HL-60/S4 treated with retinoic acid at 250 ng/mL for 4 days and 3 days (cell line): ENCODE measurements around the gene KCNJ3.

Experiments used
- in situ Hi-C: fragments of 300-500 bp; cut with MboI; formaldehyde crosslinking; loops from 2 replicates; pipeline ENCODE4 v1.7.0; 2022; ENCODE audit warnings: low sequenced_read_pairs

Gene KCNJ3

GRCh38 chr2:154698296-154698720 lies at the start of gene KCNJ3:
KCNJ3 (plus strand) TSS chr2:154698695; CDS start chr2:154698776, 81 bp downstream.
- in situ Hi-C loops: no loop called here

- in situ Hi-C loops: no loop called here
Measured at GRCh38 chr2:154655499-154655898, 43.0 kb upstream of the KCNJ3 start.

GRCh38 chr2:154658854-154659253 lies 39.6 kb upstream of the KCNJ3 start:
- in situ Hi-C loops: no loop called here

- in situ Hi-C loops: no loop called here
Measured at GRCh38 chr2:154664248-154664647, 34.2 kb upstream of the KCNJ3 start.

GRCh38 chr2:154670083-154670482 lies 28.4 kb upstream of the KCNJ3 start:
- in situ Hi-C loops: no loop called here

- in situ Hi-C loops: no loop called here
Measured at GRCh38 chr2:154673694-154674093, 24.8 kb upstream of the KCNJ3 start.

- in situ Hi-C loops: no loop called here
Measured at GRCh38 chr2:154677401-154677800, 21.1 kb upstream of the KCNJ3 start.

GRCh38 chr2:154681741-154682140 lies 16.8 kb upstream of the KCNJ3 start:
- in situ Hi-C loops: no loop called here

- in situ Hi-C loops: no loop called here
Measured at GRCh38 chr2:154686162-154686561, 12.3 kb upstream of the KCNJ3 start.

- in situ Hi-C loops: no loop called here
Measured at GRCh38 chr2:154688373-154688772, 10.1 kb upstream of the KCNJ3 start.

GRCh38 chr2:154689158-154689557 lies 9.3 kb upstream of the KCNJ3 start:
- in situ Hi-C loops: no loop called here

- in situ Hi-C loops: no loop called here
Measured at GRCh38 chr2:154692927-154693326, 5.6 kb upstream of the KCNJ3 start.

GRCh38 chr2:154693741-154694340 lies 4.7 kb upstream of the KCNJ3 start:
- in situ Hi-C loops: no loop called here

- in situ Hi-C loops: no loop called here
Measured at GRCh38 chr2:154694881-154695280, 3.6 kb upstream of the KCNJ3 start.

- in situ Hi-C loops: no loop called here
Measured at GRCh38 chr2:154696369-154696768, 2.1 kb upstream of the KCNJ3 start.

- in situ Hi-C loops: no loop called here
Measured at GRCh38 chr2:154696810-154697417, 1.6 kb upstream of the KCNJ3 start.

- in situ Hi-C loops: no loop called here
Measured at GRCh38 chr2:154697418-154698252, 860 bp upstream of the KCNJ3 start.

- in situ Hi-C loops: no loop called here
Measured at GRCh38 chr2:154698721-154699574, 453 bp downstream of the KCNJ3 start.

GRCh38 chr2:154699575-154699930 lies 1.1 kb downstream of the KCNJ3 start:
- in situ Hi-C loops: no loop called here

GRCh38 chr2:154700136-154700535 lies 1.6 kb downstream of the KCNJ3 start:
- in situ Hi-C loops: no loop called here

- in situ Hi-C loops: no loop called here
Measured at GRCh38 chr2:154704991-154705390, 6.5 kb downstream of the KCNJ3 start.
